HEK293T (cell line): ENCODE measurements around the gene LRRC4C.

Source experiments
- ARNT ChIP-seq: fragments of 450-650 bp; IDR thresholded peaks from 2 replicates; pipeline ENCODE4 v1.6.1; 2017; ENCODE audit warnings: mild to moderate bottlenecking
- BHLHE40 ChIP-seq: fragments of 450-650 bp; IDR thresholded peaks from 2 replicates; pipeline ENCODE4 v1.6.1; 2016; ENCODE audit warnings: mild to moderate bottlenecking, moderate library complexity, borderline replicate concordance
- CTBP1 ChIP-seq: fragments of 450-650 bp; IDR thresholded peaks from 2 replicates; pipeline ENCODE4 v1.6.1; 2016; ENCODE audit warnings: borderline replicate concordance
- ELF4 ChIP-seq: fragments of 450-650 bp; IDR thresholded peaks from 2 replicates; pipeline ENCODE4 v1.6.1; 2017; ENCODE audit warnings: antibody characterized with exemption
- FOXA1 ChIP-seq: fragments of 450-650 bp; IDR thresholded peaks from 2 replicates; pipeline ENCODE4 v1.6.1; 2016; ENCODE audit warnings: mild to moderate bottlenecking
- FOXK2 ChIP-seq: fragments of 450-650 bp; IDR thresholded peaks from 2 replicates; pipeline ENCODE4 v1.6.1; 2016; ENCODE audit warnings: mild to moderate bottlenecking
- FOXM1 ChIP-seq: fragments of 450-650 bp; IDR thresholded peaks from 2 replicates; pipeline ENCODE4 v1.6.1; 2017; ENCODE audit warnings: mild to moderate bottlenecking, borderline replicate concordance
- HDGF ChIP-seq: fragments of 450-650 bp; IDR thresholded peaks from 2 replicates; pipeline ENCODE4 v1.6.1; 2017; ENCODE audit warnings: antibody characterized with exemption, borderline replicate concordance
- SP1 ChIP-seq: fragments of 450-650 bp; IDR thresholded peaks from 2 replicates; pipeline ENCODE4 v1.6.1; 2017
- TARDBP ChIP-seq: fragments of 450-650 bp; IDR thresholded peaks from 2 replicates; pipeline ENCODE4 v1.6.1; 2016
- ZNF384 ChIP-seq: fragments of 450-650 bp; IDR thresholded peaks from 2 replicates; pipeline ENCODE4 v1.6.1; 2016
- TF ChIP-seq, protein P1 (sequence below): fragments of 450-650 bp; IDR thresholded peaks from 2 replicates; pipeline ENCODE4 v1.6.1; 2016

GRCh38 chr11:40602866-40603552, 856.4 kb downstream of the LRRC4C start:
- TF ChIP-seq ZNF384 (no peak), TARDBP (no peak), FOXA1 (no peak), SP1 (no peak), FOXK2 (no peak), ARNT (no peak), HDGF (no peak), CTBP1 (no peak), FOXM1 (no peak), ELF4 (no peak), BHLHE40 (no peak)
- TF ChIP-seq, protein P1, sequence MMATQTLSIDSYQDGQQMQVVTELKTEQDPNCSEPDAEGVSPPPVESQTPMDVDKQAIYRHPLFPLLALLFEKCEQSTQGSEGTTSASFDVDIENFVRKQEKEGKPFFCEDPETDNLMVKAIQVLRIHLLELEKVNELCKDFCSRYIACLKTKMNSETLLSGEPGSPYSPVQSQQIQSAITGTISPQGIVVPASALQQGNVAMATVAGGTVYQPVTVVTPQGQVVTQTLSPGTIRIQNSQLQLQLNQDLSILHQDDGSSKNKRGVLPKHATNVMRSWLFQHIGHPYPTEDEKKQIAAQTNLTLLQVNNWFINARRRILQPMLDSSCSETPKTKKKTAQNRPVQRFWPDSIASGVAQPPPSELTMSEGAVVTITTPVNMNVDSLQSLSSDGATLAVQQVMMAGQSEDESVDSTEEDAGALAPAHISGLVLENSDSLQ, result no peak
